Measurements from ENCODE around the gene CTU2. TPM values are rescaled to one million over a fixed set of nuclear protein-coding genes. Genes with fewer than 3 reads are reported as not detected.

Gene CTU2
- total RNA-seq, 1 donor from 2014 or later, result 13.1 TPM

DNA sequence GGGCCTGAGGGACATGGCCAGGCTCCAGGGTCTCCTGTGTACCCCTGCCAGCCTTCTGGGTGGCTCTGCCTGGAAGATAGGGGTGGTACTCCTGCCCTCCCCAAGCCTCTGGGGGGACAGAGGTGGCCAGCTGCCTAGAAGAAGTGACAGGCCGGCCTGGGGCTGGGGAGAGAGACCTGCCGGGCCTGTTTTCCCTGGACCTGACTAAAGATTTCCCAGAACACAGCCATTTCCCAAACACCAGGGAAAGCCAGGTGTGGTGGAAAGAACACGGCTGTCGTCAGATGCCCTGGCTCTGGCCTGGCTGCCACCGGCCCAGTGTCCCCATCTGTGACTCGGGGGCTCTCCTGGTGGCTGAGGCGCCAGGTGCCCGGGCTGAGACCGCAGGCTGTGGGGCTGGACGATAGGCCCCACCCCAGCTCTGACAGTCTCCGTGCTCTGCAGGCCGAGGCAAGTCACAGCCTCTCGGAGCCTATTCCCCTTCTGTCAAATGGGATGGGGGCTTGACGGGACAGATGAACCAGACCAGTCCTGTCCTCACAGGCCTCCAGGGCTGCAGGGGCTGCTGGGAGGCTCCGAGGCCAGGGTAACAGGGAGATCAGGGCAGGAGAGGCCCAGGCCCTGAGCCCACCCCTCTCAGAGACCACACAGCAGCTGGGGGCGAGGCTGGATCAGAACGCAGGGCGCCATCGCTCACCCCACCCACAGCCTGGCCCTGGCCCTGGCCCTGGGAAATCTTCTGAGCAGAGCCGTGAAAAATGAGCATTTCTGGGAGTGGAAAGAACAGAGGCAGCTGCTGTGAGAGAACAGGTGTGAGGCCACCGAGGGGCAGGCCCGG lies 33.1 kb downstream of the CTU2 start:
- Histone ChIP-seq H3K27ac (replicated peaks) (no peak overlapping the region), H3K27me3 (ENCODE audit: low read depth) (no peaks in the 10 kb centered on the region), H3K4me3 (no peak overlapping the region), H3K36me3 (peaks cover 3% of the 10 kb centered on the region), H3K4me1 (peaks cover 17% of the 10 kb centered on the region), H3K9me3 (replicated peaks) (no peaks in the 10 kb centered on the region)
- no peak for DNase-seq
- no peak for TF ChIP-seq CTCF (IDR thresholded peaks at IDR 0.05; ENCODE audit: borderline replicate concordance)
- intact Hi-C loops (cut with micrococcal nuclease), result loop anchor here (10.0 kb wide), 1 partner anchor 475 kb away; the partner anchor contains the start of gene ZNF778

GRCh38 chr16:88739977-88740726 lies 33.8 kb downstream of the CTU2 start:
- no peak overlapping the region for H3K4me3 ChIP-seq
- intact Hi-C loops (cut with micrococcal nuclease), result loop anchor here (5.0 to 10.0 kb wide), 2 partner anchors 42 to 475 kb away; partner anchors contain the start of gene ZNF778
- no peak overlapping the region for H3K27ac ChIP-seq (replicated peaks)
- no peaks in the 10 kb centered on the region for H3K9me3 ChIP-seq (replicated peaks)
- no peak for DNase-seq
- no peak for TF ChIP-seq CTCF (IDR thresholded peaks at IDR 0.05; ENCODE audit: borderline replicate concordance)
- peaks cover 25% of the 10 kb centered on the region for H3K4me1 ChIP-seq
- no peaks in the 10 kb centered on the region for H3K27me3 ChIP-seq (ENCODE audit: low read depth)
- H3K36me3 ChIP-seq, result no peaks in the 10 kb centered on the region

- no peaks in the 10 kb centered on the region for H3K9me3 ChIP-seq (replicated peaks)
- no peaks in the 10 kb centered on the region for H3K27me3 ChIP-seq (ENCODE audit: low read depth)
- intact Hi-C loops (cut with micrococcal nuclease), result loop anchor here (5.0 kb wide), 1 partner anchor 42 kb away; no protein-coding TSS in a partner anchor
Measured at GRCh38 chr16:88740727-88741055, 34.4 kb downstream of the CTU2 start.

DNA sequence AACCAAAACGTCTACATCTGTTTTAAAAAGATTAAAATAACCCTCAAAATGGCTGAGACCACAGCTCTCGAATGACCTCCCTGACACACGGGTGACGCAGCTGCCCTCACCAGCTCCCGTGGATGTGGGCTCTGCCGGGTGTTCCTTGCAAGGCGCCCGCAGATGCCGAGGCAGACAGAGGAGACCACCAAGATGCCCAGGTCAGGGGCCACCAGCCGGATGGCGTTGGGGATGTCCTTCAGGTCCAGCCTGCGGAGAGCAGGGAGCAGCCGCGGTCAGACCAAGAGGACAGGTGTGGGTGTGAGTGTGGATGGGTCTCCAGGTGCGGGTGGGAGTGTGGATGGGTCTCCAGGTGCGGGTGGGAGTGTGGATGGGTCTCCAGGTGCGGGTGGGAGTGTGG lies 35.1 kb downstream of the CTU2 start:
- Histone ChIP-seq H3K27ac (replicated peaks) (no peak overlapping the region), H3K9me3 (replicated peaks) (no peaks in the 10 kb centered on the region), H3K27me3 (ENCODE audit: low read depth) (no peaks in the 10 kb centered on the region), H3K4me3 (no peak overlapping the region), H3K4me1 (peaks cover 37% of the 10 kb centered on the region), H3K36me3 (no peaks in the 10 kb centered on the region)
- DNase-seq, result no peak
- intact Hi-C loops (cut with micrococcal nuclease), result loop anchor here (5.0 kb wide), 1 partner anchor 41 kb away; no protein-coding TSS in a partner anchor
- TF ChIP-seq CTCF (IDR thresholded peaks at IDR 0.05; ENCODE audit: borderline replicate concordance), result no peak

More at GRCh38 chr16:88740727-88741055, 34.4 kb downstream of the CTU2 start:
- no peaks in the 10 kb centered on the region for H3K36me3 ChIP-seq
- no peak for DNase-seq
- H3K4me1 ChIP-seq, result peaks cover 30% of the 10 kb centered on the region
- H3K27ac ChIP-seq (replicated peaks), result no peak overlapping the region
- no peak for TF ChIP-seq CTCF (IDR thresholded peaks at IDR 0.05; ENCODE audit: borderline replicate concordance)
- no peak overlapping the region for H3K4me3 ChIP-seq

DNA sequence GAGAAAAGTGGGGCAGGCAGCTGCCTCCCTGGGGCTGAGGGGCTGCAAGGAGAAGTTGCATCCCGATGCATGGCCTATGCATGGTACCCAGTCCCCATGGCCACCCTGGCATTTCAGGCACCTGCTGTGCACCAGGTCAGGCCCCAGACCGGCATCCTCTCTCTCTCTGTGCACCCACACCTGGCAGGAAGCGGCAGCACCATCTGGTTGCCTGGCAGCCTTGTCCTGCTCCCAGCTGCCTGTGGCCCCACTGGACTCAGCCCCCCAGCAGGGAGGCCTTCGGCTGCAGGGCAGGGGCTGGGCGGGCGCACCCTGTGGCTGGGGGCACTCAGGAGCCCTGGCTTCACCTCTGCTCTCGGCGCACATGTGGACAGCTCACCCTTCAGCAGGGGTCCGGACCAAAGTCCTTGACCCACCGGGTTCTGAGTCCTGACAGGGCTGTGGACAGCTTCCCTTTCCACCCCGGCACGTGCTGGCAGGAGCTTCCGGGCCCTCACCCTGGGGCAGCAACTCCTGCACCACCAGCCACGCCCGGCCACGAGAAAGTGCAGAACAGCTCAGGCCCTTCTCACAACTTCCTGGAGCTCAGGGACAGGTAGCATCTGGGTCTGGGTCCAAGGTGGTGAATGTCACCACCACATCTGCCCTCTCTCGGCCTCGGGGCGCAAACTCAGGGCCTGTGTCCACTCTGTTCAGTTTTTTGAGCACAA lies 36.7 kb downstream of the CTU2 start:
- TF ChIP-seq CTCF (IDR thresholded peaks at IDR 0.05; ENCODE audit: borderline replicate concordance), result no peak
- H3K36me3 ChIP-seq, result no peaks in the 10 kb centered on the region

More for the DNA sequence above, 36.7 kb downstream of the CTU2 start:
- Histone ChIP-seq H3K27ac (replicated peaks) (no peak overlapping the region), H3K4me3 (no peak overlapping the region), H3K27me3 (ENCODE audit: low read depth) (no peaks in the 10 kb centered on the region), H3K4me1 (peaks cover 41% of the 10 kb centered on the region), H3K9me3 (replicated peaks) (no peaks in the 10 kb centered on the region)
- DNase-seq, result no peak
- intact Hi-C loops (cut with micrococcal nuclease), result loop anchor here (5.0 kb wide), 1 partner anchor 39 kb away; no protein-coding TSS in a partner anchor

All from left ventricle myocardium inferior (tissue), 1 donor.